ENCODE measurements around the gene HOXB9. TPM values are rescaled to one million over a fixed set of nuclear protein-coding genes. Genes with fewer than 3 reads are reported as not detected.

HOXB9 gene
- total RNA-seq, 1 experiment from 2014 or later: 0.24 TPM

GRCh38 chr17:48623583-48623982 is 2.6 kb downstream of the HOXB9 start:
- no peak for ATAC-seq
- Mint-ChIP-seq H3K4me3 (no peak overlapping the region), H3K9me3 (no peaks in the 10 kb centered on the region), H3K4me1 (peaks cover 24% of the 10 kb centered on the region), H3K36me3 (no peaks in the 10 kb centered on the region), H3K27ac (no peak overlapping the region), H3K27me3 (ENCODE audit: low read depth) (peaks cover 100% of the 10 kb centered on the region; the same call in 1 of the 2 replicates)
- CTCF ChIA-PET: interaction anchor here (1.1 to 4.1 kb wide), 5 partner anchors 13 to 395 kb away, joined by 3 to 27 read pairs (median 3); no protein-coding TSS in a partner anchor
- TF ChIP-seq, protein P1, sequence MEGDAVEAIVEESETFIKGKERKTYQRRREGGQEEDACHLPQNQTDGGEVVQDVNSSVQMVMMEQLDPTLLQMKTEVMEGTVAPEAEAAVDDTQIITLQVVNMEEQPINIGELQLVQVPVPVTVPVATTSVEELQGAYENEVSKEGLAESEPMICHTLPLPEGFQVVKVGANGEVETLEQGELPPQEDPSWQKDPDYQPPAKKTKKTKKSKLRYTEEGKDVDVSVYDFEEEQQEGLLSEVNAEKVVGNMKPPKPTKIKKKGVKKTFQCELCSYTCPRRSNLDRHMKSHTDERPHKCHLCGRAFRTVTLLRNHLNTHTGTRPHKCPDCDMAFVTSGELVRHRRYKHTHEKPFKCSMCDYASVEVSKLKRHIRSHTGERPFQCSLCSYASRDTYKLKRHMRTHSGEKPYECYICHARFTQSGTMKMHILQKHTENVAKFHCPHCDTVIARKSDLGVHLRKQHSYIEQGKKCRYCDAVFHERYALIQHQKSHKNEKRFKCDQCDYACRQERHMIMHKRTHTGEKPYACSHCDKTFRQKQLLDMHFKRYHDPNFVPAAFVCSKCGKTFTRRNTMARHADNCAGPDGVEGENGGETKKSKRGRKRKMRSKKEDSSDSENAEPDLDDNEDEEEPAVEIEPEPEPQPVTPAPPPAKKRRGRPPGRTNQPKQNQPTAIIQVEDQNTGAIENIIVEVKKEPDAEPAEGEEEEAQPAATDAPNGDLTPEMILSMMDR (IDR thresholded peaks at IDR 0.05): no peak
- TF ChIP-seq EMX1 (CRISPR knock-in tag; IDR thresholded peaks at IDR 0.05): no peak
- TF ChIP-seq NFE2L1 (CRISPR knock-in tag; IDR thresholded peaks at IDR 0.05): no peak
- TF ChIP-seq TCF7 (CRISPR knock-in tag; IDR thresholded peaks at IDR 0.05; ENCODE audit: low read depth): no peak
- no peak for TF ChIP-seq RORB (CRISPR knock-in tag; IDR thresholded peaks at IDR 0.05)
- TF ChIP-seq CREB1 (CRISPR knock-in tag; IDR thresholded peaks at IDR 0.05): no peak
- no peak for TF ChIP-seq ZNF138 (CRISPR knock-in tag; conservative IDR thresholded peaks at IDR 0.05)
- TF ChIP-seq, protein P2, sequence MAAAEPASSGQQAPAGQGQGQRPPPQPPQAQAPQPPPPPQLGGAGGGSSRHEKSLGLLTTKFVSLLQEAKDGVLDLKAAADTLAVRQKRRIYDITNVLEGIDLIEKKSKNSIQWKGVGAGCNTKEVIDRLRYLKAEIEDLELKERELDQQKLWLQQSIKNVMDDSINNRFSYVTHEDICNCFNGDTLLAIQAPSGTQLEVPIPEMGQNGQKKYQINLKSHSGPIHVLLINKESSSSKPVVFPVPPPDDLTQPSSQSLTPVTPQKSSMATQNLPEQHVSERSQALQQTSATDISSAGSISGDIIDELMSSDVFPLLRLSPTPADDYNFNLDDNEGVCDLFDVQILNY (CRISPR knock-in tag; IDR thresholded peaks at IDR 0.05): no peak
- TF ChIP-seq SMAD3 (CRISPR knock-in tag; IDR thresholded peaks at IDR 0.05; ENCODE audit: borderline replicate concordance): no peak
- TF ChIP-seq MXD4 (CRISPR knock-in tag; IDR thresholded peaks at IDR 0.05; ENCODE audit: borderline replicate concordance): no peak
- TF ChIP-seq STAT6 (CRISPR knock-in tag; conservative IDR thresholded peaks at IDR 0.05; ENCODE audit: low read depth): no peak
- TF ChIP-seq ZNF671 (CRISPR knock-in tag; IDR thresholded peaks at IDR 0.05): no peak
- TF ChIP-seq, protein P3, sequence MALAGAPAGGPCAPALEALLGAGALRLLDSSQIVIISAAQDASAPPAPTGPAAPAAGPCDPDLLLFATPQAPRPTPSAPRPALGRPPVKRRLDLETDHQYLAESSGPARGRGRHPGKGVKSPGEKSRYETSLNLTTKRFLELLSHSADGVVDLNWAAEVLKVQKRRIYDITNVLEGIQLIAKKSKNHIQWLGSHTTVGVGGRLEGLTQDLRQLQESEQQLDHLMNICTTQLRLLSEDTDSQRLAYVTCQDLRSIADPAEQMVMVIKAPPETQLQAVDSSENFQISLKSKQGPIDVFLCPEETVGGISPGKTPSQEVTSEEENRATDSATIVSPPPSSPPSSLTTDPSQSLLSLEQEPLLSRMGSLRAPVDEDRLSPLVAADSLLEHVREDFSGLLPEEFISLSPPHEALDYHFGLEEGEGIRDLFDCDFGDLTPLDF (CRISPR knock-in tag; IDR thresholded peaks at IDR 0.05): no peak
- no peak for TF ChIP-seq PRDM15 (CRISPR knock-in tag; IDR thresholded peaks at IDR 0.05)
- DNase-seq (ENCODE audit: low spot score): no peak
- POLR2A ChIA-PET: no interaction called here

DNA sequence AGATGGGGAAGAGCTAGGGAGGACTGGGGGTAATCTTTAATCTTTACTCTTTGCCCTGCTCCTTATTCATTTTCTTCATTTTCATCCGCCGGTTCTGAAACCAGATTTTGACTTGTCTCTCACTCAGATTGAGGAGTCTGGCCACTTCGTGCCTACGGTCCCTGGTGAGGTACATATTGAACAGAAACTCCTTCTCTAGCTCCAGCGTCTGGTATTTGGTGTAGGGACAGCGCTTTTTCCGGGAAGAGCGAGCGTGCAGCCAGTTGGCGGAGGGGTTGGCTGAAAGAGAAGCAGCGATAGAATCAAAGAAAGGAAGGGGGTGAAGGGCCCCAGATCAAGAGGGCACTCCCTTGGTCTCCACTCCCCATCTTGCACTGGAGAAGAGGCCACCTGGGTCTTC is 3.3 kb downstream of the HOXB9 start:
- TF ChIP-seq, protein P2 (CRISPR knock-in tag; IDR thresholded peaks at IDR 0.05): no peak
- no peak for TF ChIP-seq ZNF396 (CRISPR knock-in tag; IDR thresholded peaks at IDR 0.05; ENCODE audit: borderline replicate concordance)
- TF ChIP-seq GRHL2 (CRISPR knock-in tag; IDR thresholded peaks at IDR 0.05; ENCODE audit: insufficient replicate concordance, severe bottlenecking): no peak
- no peak for TF ChIP-seq PRRX2 (CRISPR knock-in tag; IDR thresholded peaks at IDR 0.05)
- no peak for TF ChIP-seq ETV6 (CRISPR knock-in tag; IDR thresholded peaks at IDR 0.05)
- no peak for TF ChIP-seq TP53 (CRISPR knock-in tag; IDR thresholded peaks at IDR 0.05)
- TF ChIP-seq CBFB (CRISPR knock-in tag; IDR thresholded peaks at IDR 0.05; ENCODE audit: low read depth): no peak
- no peaks in the 10 kb centered on the region for H3K9me3 Mint-ChIP-seq
- no peaks in the 10 kb centered on the region for H3K36me3 Mint-ChIP-seq

More for the DNA sequence above, 3.3 kb downstream of the HOXB9 start:
- peaks cover 100% of the 10 kb centered on the region; the same call in 1 of the 2 replicates for H3K27me3 Mint-ChIP-seq (ENCODE audit: low read depth)
- H3K4me3 Mint-ChIP-seq: no peak overlapping the region
- H3K27ac Mint-ChIP-seq: no peak overlapping the region
- H3K4me1 Mint-ChIP-seq: peaks cover 29% of the 10 kb centered on the region
- ChIA-PET POLR2A (no interaction called here), CTCF (interaction anchor here (1.1 to 4.1 kb wide), 6 partner anchors 14 to 394 kb away, joined by 3 to 27 read pairs (median 3); no protein-coding TSS in a partner anchor)
- ATAC-seq (no peak), DNase-seq (ENCODE audit: low spot score) (no peak)

Measured in WTC11 (cell line).